ENCODE results near the gene PRXL2A. TPM values are rescaled to one million over a fixed set of nuclear protein-coding genes. Genes with fewer than 3 reads are reported as not detected.

PRXL2A gene
- total and polyA plus RNA-seq, 10 of the 15 experiments (the other 5 are each of a cell fraction or from before 2014, with no cell fraction given): 2.8 to 15.6 (median 11.1) TPM

DNA sequence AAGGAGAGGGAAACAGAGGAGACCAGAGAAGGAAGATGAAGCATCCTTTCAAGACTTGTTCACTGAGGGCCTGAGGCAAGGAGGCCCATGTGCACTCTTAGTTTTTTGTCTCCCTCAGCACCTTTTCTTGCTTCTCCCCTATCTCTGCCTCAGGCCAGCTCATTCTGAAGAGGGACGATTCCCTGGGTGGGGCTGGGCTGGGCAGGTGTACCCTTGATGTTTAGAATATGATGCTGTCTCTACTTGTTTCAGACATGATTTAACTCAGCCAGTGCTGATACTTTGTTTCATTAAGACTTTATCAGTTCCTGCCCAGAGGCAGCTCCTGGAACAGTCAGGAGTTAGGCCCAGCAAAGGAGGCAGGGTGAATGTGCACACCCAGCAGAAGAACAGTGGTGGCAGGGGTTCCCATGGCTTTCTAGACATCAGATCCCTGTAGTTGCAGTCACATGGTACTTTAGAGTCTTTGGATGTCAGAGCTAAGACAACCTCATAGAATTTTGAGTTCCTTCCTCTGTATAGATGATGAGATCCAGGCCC, 3.4 kb downstream of the PRXL2A start (continued):
- TF ChIP-seq, protein P1, sequence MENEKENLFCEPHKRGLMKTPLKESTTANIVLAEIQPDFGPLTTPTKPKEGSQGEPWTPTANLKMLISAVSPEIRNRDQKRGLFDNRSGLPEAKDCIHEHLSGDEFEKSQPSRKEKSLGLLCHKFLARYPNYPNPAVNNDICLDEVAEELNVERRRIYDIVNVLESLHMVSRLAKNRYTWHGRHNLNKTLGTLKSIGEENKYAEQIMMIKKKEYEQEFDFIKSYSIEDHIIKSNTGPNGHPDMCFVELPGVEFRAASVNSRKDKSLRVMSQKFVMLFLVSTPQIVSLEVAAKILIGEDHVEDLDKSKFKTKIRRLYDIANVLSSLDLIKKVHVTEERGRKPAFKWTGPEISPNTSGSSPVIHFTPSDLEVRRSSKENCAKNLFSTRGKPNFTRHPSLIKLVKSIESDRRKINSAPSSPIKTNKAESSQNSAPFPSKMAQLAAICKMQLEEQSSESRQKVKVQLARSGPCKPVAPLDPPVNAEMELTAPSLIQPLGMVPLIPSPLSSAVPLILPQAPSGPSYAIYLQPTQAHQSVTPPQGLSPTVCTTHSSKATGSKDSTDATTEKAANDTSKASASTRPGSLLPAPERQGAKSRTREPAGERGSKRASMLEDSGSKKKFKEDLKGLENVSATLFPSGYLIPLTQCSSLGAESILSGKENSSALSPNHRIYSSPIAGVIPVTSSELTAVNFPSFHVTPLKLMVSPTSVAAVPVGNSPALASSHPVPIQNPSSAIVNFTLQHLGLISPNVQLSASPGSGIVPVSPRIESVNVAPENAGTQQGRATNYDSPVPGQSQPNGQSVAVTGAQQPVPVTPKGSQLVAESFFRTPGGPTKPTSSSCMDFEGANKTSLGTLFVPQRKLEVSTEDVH (IDR thresholded peaks at IDR 0.05; ENCODE audit: low read depth, partially characterized antibody): no peak

DNA sequence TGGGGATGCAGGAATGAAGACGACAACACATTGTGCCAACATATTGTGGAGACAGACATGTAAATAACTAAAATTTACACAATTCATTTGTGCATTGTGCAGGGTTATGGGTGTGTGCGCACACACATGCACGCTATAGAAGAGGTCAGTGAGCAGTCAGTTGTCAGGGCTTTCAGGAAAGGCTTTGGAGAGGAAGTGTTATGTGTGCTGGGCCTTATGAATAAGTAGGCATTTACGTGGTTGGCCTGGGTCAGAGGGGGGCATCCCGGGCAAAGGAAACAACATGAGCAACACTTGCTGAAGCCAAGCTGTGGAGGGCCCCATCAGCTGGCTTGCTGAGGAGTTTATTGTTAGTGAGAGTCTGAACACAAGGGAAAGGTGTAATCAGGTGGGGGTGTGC, 4.1 kb downstream of the PRXL2A start:
- no peak for FAIRE-seq
- no TSS peak for BruUV-seq (replicated peaks)

More for the DNA sequence above, 4.1 kb downstream of the PRXL2A start:
- ATAC-seq (no peak), DNase-seq (ENCODE audit: low read depth, low spot score) (no peak)
- CTCF ChIA-PET: no interaction called here
- TF ChIP-seq YY1 (IDR thresholded peaks at IDR 0.05; ENCODE audit: low read depth, low read length) (no peak), RAD51 (IDR thresholded peaks at IDR 0.05) (no peak), NFXL1 (IDR thresholded peaks at IDR 0.05; ENCODE audit: borderline replicate concordance) (no peak), ATF7 (IDR thresholded peaks at IDR 0.05; ENCODE audit: low read depth) (no peak)
- TF ChIP-seq, protein P2, sequence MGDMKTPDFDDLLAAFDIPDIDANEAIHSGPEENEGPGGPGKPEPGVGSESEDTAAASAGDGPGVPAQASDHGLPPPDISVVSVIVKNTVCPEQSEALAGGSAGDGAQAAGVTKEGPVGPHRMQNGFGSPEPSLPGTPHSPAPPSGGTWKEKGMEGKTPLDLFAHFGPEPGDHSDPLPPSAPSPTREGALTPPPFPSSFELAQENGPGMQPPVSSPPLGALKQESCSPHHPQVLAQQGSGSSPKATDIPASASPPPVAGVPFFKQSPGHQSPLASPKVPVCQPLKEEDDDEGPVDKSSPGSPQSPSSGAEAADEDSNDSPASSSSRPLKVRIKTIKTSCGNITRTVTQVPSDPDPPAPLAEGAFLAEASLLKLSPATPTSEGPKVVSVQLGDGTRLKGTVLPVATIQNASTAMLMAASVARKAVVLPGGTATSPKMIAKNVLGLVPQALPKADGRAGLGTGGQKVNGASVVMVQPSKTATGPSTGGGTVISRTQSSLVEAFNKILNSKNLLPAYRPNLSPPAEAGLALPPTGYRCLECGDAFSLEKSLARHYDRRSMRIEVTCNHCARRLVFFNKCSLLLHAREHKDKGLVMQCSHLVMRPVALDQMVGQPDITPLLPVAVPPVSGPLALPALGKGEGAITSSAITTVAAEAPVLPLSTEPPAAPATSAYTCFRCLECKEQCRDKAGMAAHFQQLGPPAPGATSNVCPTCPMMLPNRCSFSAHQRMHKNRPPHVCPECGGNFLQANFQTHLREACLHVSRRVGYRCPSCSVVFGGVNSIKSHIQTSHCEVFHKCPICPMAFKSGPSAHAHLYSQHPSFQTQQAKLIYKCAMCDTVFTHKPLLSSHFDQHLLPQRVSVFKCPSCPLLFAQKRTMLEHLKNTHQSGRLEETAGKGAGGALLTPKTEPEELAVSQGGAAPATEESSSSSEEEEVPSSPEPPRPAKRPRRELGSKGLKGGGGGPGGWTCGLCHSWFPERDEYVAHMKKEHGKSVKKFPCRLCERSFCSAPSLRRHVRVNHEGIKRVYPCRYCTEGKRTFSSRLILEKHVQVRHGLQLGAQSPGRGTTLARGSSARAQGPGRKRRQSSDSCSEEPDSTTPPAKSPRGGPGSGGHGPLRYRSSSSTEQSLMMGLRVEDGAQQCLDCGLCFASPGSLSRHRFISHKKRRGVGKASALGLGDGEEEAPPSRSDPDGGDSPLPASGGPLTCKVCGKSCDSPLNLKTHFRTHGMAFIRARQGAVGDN (IDR thresholded peaks at IDR 0.05): no peak
- TF ChIP-seq, protein P3, sequence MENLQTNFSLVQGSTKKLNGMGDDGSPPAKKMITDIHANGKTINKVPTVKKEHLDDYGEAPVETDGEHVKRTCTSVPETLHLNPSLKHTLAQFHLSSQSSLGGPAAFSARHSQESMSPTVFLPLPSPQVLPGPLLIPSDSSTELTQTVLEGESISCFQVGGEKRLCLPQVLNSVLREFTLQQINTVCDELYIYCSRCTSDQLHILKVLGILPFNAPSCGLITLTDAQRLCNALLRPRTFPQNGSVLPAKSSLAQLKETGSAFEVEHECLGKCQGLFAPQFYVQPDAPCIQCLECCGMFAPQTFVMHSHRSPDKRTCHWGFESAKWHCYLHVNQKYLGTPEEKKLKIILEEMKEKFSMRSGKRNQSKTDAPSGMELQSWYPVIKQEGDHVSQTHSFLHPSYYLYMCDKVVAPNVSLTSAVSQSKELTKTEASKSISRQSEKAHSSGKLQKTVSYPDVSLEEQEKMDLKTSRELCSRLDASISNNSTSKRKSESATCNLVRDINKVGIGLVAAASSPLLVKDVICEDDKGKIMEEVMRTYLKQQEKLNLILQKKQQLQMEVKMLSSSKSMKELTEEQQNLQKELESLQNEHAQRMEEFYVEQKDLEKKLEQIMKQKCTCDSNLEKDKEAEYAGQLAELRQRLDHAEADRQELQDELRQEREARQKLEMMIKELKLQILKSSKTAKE (IDR thresholded peaks at IDR 0.05; ENCODE audit: low read depth, poor library complexity, severe bottlenecking): no peak
- H3K9me3 ChIP-seq (replicated peaks; ENCODE audit: control insufficient read depth, insufficient read depth, low read length): no peaks in the 10 kb centered on the region
- H3K4me2 ChIP-seq (ENCODE audit: control insufficient read depth, insufficient read depth): no peak overlapping the region
- intact Hi-C loops (cut with micrococcal nuclease; ENCODE audit: unreplicated experiment) (no loop called here), in situ Hi-C loops (cut with MboI) (no loop called here)
- H3K9ac ChIP-seq (ENCODE audit: control insufficient read depth, insufficient read depth, low read length): no peak overlapping the region
- H4K20me1 ChIP-seq (ENCODE audit: control insufficient read depth, insufficient read depth): no peaks in the 10 kb centered on the region
- WGBS (ENCODE audit: insufficient coverage, insufficient replicate concordance, low lambda C conversion rate, missing lambda C conversion rate): 70% methylated on average over 5 of the region's 5 CpGs
- SMC1A ChIA-PET (ENCODE audit: uncharacterized antibody, unreplicated experiment): interaction anchor here (1.4 kb wide), 1 partner anchor 20 kb away, joined by 4 read pairs; no protein-coding TSS in a partner anchor
- H3K27ac ChIP-seq (ENCODE audit: control insufficient read depth, insufficient read depth): no peak overlapping the region
- no peaks in the 10 kb centered on the region for H3K79me2 ChIP-seq (ENCODE audit: control insufficient read depth, insufficient read depth, low read length)
- peaks cover 0 to 2% of the 10 kb centered on the region in 2 experiments; a peak in 2 of 4 replicates for H3K27me3 ChIP-seq (replicated peaks in 1 of 2; ENCODE audit: control insufficient read depth in 2 of 2, insufficient read depth in 2 of 2, low read length in 1 of 2)
- H3K36me3 ChIP-seq (ENCODE audit: control insufficient read depth in 2 of 2, insufficient read depth in 2 of 2, low read length in 1 of 2): no peaks in the 10 kb centered on the region
- RAD21 ChIA-PET (ENCODE audit: unreplicated experiment): no interaction called here
- POLR2A ChIA-PET: no interaction called here
- no peaks in the 10 kb centered on the region; the same call in 1 of the 2 replicates for H3K4me1 ChIP-seq (ENCODE audit: control insufficient read depth, insufficient read depth, low read length)
- no peak overlapping the region for H3K4me3 ChIP-seq
- no peak overlapping the region for H2AFZ ChIP-seq (ENCODE audit: control insufficient read depth, low read depth, low read length)

All from GM12878 (cell line).